Subcutaneous adipose tissue (tissue), 4 donors: ENCODE measurements around the gene MYH16. TPM values are rescaled to one million over a fixed set of nuclear protein-coding genes. Genes with fewer than 3 reads are reported as not detected.

Experiments
- total RNA-seq, 4 donors: library from RNA; depleted of rRNA; stranded (reverse); fragments of >200 nt; gene quantifications; one replicate each; pipeline ENCODE4 v1.1.0, GENCODE V29; 2016
- TF ChIP-seq, protein P1 (sequence below): fragments of 450-650 bp; IDR thresholded peaks from one replicate; pipeline ENCODE4 v1.5.1; 2016; ENCODE audit warnings: low read depth, mild to moderate bottlenecking, control low read depth, antibody characterized with exemption, moderate library complexity

MYH16 gene
- not detected for total RNA-seq

DNA sequence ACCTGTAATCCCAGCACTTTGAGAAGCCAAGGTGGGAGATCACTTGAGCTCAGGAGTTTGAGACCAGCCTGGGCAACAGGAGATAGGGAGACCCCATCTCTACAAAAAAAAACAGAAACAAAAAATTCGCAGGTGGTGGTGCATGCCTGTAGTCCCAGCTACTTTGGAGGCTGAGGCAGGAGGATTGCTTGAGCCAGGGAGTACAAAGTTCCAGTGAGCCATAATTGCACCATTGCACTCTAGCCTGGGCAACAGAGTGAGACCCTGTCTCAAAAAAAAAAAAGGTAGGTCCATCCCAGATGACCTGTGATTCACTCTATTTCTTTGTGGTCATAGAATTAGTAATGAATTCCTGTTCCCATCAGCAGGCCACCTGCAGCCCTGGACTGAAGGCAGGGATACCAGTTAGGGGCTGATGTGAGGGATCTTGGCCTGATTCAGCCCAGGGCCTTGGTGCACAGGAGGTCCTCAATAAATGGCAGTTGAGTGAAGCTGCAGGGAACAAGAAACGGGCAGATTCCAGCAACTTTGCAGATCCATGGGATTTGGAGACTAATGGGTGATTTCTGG, at the start of gene MYH16:
TSS of gene MYH16 (plus strand) at position 364 of the 570 bp plus-strand sequence.
- TF ChIP-seq, protein P1, sequence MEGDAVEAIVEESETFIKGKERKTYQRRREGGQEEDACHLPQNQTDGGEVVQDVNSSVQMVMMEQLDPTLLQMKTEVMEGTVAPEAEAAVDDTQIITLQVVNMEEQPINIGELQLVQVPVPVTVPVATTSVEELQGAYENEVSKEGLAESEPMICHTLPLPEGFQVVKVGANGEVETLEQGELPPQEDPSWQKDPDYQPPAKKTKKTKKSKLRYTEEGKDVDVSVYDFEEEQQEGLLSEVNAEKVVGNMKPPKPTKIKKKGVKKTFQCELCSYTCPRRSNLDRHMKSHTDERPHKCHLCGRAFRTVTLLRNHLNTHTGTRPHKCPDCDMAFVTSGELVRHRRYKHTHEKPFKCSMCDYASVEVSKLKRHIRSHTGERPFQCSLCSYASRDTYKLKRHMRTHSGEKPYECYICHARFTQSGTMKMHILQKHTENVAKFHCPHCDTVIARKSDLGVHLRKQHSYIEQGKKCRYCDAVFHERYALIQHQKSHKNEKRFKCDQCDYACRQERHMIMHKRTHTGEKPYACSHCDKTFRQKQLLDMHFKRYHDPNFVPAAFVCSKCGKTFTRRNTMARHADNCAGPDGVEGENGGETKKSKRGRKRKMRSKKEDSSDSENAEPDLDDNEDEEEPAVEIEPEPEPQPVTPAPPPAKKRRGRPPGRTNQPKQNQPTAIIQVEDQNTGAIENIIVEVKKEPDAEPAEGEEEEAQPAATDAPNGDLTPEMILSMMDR = no peak

DNA sequence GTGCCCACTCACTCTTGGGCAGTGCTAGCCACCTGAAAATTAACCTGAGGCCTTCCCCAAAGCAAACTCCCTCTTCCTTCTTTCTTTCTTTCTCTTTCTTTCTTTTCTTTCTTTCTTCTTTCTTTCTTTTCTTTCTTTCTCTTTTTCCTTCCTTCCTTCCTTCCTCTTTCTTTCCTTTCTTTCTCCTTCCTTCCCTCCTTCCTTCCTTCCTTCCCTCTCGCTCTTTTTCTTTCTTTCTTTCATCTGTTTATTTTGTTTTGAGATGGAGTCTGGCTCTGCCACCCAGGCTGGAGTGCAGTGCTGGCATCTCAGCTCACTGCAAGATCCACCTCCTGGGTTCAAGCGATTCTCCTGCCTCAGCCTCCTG, 47.8 kb upstream of the MYH16 start:
- TF ChIP-seq, protein P1 = no peak

DNA sequence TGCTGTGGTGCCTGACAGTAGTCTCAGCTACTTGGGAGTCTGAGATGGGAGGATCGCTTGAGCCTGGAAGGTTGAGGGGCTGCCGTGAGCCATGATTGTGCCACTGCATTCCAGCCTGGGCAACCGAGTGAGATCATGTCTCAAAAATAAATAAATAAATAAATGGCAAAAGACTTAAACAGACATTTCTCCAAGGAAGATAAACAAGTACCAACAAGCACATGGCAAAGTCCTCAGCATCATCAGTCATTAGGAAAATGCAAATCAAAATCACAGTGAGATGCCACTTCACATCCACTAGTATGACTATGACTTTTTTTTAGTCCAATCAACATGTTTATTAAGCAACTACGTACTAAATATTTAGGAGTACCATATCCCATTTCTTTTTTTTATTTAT, 43.4 kb upstream of the MYH16 start:
- TF ChIP-seq, protein P1 = no peak

DNA sequence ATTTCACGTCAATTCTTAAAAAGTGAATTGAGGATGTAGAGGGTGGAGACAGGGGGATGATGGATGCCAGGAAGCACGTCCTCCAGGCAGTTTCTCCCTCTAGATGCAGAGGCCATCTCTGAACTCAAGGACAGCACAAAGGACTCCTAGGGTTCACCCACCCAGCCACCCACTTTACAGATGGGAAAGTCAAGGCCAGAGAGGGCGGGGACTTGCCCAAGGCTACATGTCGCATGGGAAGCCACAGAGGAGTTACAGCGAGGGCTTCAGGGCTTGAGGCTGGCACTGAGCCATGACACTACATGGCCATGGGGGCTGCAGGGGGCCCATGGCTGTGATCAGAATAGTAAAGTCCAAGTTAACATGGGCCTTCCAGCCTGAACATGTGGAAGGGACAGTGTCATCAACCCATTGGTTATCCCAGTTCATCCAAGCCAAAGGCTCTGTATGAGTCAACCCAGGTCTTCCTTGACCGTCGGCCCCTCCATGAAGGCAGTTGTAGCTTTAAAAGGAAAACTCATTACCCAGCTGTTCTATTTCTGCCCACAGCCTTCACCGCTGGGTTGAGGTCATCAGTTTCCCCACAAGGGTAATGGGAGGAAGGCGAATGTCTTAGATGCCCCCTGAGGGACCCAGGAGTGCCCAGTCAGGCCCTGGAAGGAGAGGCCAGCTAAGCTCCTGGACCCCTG, 40.4 kb upstream of the MYH16 start:
- TF ChIP-seq, protein P1 = no peak

DNA sequence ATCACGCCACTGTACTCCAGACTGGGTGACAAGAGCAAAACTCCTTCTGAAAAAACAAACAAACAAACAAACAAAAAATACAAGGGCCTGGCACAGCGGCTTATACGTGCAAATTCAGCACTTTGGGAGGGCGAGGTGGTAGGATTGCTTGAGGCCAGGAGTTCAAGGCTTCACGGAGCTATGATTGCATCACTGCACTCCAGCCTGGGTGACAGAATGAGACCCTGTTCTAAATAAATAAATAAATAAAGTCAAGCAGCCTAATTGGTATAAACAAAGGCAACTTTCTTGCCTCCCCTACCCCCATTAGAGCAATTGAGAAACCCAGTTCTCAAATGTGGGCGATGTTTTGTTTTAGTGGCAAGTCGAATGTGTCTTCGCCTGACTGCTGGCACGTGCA, 38.5 kb upstream of the MYH16 start:
- TF ChIP-seq, protein P1 = no peak

DNA sequence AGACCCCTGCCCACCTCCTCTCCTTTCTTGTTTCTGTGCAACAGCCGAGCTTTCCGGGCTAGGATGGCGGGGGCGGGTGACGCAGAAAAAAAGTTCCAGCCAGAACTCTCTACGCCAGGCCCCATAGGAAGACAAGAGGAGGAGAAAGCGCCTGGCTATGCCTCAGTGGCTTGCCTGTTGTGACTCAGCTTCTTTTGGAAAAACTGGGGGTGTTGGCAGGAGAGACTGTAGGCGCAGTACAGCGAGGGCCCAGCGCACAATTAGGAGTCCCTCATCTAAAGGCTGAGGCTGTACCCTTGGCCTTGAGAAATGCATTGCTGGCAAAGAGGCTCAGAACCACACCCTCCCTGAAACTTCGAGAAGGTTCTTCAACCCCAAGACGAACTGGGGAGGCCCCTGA, 36.7 kb upstream of the MYH16 start:
- TF ChIP-seq, protein P1 = no peak

DNA sequence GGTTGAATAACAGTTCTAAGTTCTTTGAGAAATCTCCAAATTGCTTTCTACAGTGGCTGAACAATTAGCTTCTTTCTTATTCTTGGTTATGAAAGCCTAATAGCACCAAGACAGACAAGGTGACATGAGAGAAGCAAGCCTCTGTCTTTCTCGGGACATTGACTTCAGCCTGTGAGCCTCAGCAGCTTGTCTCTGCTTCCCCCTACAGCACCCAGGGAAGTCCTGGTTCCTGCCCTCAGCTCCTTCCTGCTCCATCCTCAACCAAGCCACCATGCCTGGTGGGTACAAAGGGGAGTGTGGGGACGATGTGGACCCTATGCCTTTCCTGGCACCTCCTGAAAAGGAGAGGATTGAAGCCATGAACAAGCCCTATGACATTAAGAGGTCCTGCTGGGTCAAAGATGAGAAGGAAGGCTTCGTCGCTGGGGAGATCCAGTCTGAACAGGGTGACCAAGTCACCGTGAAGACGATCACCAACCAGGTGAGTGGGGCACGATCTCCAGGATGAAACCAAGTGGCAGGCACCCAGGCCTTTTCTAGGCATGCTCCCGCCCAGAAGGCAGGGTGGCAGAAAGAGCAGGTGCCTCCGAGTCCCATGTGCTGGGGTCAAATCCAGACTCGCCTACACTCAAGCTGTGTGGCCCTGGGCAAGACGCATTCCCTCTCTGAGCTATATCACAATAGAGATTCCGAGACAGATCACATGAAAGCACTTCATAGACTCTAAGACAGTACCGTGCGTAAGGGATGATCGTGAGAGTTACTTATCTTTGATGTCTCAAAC, 33.9 kb upstream of the MYH16 start:
- TF ChIP-seq, protein P1 = no peak
